ENCODE results near the gene NAV2.

The NAV2 gene

DNA sequence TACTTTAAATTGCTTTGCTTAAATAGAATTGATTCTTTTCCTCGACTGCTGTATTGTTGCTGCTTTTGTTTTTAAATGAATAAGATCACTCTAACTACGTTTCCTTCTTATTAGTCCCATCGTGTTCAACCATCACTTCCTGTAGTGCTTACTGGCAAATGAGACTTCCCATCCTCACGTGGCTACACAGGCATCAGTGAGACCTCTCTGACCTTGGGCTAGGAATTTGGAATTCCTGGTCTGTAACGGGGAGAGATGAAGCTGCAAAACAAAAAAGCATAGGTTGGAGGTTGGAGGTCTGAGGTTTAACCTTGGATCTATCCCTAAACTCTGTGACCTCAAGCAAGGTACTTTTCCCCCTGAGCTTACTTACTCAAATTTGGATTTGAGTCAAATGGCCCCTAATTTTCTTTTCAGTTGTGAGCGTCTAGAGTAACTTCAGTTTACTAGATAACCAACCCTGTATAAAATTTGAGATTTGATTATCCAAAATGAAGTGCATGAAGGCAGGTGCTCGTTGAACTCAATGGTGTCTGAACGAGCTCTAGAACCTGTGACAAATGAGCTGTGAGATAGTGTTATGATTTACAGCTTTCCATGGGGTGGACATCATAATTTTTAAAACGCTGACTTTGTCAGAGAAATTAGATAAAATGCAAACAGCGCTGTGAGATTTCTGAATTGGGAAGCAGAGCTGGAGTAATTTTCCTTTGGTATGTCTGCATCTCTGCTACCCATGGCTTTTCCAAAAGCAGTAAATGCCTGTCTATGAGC is 296.4 kb downstream of the NAV2 start:
- DNase-seq: no peak

DNA sequence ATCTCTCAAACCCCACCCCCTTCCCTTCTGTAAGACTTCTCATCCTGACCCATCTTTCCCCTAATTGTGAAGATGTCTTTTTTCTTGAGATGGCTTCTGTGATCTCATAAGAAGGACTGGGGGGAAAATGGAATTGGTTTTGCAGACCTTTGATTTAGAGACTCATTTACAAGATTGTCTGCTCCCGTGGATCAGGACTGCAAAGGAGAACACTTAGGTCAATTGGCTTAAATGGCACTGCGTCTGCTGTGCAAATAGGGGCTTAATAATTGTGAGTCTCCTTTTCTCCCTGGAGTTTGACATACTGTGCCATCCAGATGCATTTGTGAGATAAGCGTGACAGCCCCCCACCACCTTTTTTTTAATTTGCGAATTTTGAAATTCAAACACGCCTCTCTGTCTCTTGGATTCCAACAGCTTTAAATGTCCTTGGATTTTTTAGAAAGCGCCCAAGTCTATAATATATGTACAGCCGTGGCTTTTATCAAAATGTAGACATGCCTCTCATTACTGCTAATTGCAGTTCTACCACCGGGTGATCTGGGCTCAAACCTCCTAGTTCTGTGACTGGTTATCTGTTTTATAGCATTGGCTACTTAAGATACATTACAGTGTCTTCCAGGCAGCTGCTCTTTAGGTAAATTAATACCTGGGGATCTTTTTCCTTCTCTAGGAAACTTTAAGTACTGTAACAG is 297.7 kb downstream of the NAV2 start:
- DNase-seq: no peak

DNA sequence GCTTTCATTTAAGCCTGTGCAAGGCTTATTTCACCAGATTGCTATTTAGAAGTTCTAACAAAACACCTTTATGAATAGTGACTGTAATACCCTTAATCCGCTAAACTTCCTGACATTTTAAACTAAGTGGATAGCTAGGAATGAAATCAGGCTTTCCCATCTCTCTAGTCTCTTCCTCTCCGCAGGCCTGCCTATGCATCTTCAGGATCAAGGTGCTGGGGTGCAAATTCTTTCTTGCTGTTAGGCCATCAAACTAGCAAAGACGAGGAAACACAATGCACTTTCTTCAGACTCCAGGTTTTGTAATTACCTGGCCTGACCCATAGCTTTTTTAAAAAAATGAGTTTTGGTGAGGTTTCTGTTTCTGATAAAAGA is 298.2 kb downstream of the NAV2 start:
- no peak for DNase-seq

DNA sequence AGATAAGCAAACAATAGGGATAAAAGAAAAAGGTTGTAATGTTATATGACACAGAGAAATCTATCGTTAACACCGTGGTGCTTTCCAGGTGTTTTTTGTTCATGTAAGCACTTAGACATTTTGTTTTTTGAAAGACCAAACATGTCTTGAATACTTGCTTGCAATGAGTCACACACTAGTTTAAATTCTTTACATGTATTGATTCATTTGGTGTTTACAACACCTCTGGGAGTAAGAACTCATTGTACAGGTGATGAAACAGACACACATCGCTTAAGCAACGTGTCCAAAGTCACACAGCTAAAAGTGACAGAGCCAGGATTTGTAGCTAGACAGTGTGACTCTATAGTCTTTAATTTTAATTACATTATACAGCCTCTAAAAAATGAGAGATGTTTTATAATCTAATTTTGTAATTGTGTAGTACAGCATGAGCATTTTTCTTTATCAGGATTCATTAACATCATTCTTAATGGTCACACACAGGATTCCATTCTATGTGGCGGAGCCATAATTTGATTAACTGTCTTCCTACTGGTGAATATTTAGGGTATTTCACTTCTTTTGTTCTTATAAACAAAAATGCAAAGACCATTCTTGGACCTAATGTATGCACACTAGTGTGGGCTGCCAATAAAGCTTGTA is 298.8 kb downstream of the NAV2 start:
- no peak for DNase-seq

DNA sequence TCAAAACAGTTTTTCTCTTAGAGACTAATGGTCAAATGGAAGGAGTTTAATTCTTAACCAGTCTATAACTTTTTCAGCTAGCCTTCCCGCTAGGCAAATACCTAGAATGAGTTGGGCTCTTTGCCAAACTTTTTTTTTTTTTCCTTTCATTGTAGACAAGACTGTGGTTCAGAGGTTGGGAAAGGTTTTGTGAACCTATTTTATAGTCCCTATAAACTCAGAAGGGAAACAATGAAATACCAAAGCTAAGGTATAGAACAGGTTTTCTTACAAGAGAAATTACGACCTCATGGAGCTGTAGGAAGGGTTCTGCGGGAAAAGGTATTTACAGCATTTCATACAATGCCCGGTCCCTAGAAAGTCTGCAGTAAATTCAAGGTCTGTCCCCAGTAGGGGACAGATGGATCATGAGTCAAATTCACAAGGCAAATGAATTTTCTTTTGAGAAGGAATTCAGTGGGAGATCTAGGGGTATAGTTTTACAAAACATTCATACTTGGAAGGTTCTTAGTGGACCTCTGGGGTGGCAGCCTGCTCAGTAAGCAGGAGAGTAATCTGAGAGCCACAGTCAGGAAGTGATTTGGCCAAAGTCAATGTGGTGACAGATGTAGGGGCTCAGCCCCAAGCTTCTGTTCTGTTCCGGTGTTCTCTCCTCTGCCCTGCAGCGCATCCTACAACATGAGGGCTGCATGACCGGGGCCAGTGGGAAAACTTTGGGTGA is 300.9 kb downstream of the NAV2 start:
- DNase-seq: no peak

DNA sequence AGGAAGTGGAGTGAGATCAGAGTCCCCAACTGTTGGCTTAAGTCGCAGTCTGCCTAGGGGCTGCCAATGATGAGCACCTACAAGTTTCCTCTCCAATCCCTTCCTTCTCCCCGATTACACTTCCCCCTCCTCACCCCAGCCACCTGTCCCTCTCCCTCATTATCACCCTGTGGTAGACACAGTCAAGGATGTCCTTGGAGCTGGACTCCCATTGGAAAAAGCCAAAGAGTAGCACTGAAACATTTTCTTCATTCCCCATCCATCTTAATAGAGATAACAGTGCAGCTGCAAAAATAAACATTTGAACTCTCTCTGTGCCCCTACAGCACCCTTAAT is 301.4 kb downstream of the NAV2 start:
- no peak for DNase-seq

DNA sequence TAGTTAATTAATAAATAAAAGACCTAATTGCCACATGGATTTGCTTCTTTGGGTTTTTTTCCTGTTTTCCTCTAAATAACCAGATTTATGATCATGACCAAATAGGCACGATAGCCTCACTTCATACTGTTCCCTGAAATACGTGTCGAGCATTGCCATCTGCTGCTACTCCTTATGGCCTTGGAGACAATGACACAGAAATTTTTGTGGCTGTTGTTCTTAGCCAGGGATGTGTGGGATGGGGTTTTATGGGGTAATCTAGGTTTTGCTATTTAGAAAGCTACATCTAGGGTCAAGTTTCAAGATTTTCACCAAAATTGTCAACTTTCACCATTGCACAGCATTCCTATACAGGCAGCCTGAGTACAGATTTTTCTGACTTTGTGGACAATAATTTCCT is 302.5 kb downstream of the NAV2 start:
- no peak for DNase-seq

DNA sequence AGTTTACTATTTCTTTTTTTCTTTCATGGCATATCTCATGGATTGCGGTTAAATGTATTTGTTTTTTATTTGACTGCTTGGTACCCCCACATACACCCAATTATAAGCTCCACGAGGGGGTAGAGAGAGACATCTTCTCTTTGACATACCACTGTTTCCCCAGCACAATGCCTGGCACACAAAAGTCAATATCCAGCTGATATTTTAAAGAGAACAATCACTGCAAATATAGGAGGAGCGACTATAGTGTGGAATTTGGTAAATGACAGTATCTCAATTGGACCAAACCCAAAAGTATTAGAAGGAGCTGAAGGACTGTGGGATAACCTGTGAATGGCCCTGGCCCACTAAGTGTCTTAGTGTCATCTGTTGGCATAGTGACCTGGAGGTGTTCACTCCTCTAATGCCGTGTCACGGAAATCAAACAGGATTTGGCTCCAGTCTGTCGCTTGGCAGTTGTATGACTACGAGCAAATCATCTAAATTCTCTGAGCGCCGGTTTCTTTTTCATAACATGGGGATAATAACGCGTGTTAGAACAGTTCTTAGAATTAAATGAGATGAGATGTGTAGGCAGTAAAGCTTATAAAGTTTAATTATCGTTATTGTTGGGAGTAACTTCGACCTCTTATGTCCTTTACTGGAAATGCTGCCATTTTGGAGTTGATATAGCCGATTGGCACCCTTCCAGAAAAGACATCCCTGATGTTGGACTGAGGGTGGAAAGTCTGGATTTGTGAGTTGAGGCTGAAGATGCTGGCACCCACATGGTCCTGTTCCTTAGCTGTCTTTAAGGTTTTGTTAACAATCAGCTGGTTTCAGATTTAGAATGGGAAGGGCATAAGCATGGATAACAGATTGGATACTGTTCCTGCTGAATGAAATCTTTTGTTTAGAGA is 303.1 kb downstream of the NAV2 start:
- DNase-seq: no peak

DNA sequence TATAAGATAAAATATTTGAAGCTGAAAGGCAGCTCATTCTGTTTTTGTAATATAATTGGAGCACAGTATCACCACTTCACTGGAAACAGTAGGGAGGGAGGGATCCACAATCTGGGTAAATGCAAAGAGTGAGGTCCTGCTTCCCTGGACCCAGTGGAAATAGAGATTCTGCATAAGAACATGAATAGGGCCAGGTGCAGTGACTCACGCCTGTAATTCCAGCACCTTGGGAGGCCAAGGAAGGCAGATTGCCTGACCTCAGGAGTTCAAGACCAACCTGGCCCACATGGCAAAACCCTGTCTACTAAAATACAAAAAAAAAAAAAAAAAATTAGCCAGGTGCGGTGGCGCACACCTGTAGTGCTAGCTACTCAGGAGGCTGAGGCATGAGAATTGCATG is 303.9 kb downstream of the NAV2 start:
- DNase-seq: no peak

DNA sequence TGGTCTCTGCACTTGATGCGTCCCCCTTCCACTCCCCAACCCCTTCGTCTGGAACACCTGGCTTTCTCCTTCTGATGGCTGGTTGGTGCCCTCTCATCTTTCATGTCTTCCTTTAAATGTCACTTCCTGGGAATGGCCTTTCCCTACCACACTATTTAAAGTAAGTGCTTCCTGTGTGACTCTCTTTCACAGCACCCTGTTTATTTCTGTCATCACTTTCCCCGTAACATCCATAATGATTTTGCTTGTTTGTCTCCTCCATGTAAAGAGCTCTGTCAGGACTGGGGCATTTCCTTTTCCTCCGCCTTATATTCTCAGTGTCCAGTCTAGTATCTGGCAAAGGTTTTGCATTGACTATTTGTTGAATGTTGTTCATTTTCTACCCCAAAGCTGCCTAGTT is 304.7 kb downstream of the NAV2 start:
- DNase-seq: no peak

DNA sequence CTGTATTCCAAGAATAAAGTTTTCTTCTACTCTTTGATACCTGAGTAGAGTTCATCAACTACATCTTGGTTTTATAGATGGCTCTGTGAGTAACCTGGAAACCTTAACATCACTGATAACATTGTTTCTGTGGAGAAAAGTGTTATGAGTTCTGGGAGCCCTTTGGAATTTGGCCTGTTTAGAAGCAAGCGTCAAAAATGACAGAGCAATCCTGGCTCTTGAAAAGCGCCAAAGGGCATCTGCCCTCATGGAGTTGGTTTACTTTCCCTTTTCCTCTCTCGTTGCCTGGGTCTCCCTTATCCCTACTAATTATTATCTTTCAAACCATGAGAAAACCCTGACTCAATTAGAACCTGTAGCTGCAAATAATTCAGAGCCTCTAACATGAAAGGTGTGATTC is 307.6 kb downstream of the NAV2 start:
- DNase-seq: no peak

DNA sequence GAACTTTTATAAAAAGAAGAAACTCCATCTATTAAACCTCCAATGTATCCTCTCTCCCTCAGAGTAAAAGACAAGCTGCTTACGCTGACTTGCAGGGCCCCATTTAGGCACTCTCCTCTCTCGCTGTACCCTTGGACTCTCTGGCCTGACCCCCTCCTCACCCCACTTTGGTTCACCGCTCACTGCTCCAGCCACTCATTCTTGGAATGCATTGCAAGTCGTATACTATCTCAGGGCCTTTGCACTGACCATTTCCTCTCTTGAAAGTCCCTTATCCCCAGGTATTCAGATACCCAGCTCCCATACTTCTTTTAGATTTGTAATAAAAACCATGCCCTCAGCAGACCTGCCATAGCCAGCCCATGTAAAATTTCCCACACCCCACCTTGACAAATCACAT is 308.1 kb downstream of the NAV2 start:
- DNase-seq: no peak

DNA sequence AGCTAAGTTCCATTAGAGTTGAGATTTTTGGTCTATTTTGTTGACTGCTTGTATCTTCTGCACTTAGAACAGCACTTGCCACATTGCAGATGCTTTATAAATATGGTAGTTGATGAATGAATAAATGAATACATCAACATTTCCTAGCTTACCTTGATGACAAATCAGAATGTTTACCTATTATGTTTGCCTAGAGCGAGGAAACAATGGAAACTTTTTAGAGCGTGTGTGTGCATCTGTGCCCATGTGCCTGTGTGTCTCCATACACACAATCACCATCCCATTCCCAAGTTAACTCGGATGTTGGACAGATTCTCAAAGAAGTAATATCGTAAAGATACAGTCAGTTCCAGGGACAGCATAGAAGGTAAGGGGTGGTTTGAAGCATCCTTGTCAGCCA is 308.6 kb downstream of the NAV2 start:
- DNase-seq: no peak

DNA sequence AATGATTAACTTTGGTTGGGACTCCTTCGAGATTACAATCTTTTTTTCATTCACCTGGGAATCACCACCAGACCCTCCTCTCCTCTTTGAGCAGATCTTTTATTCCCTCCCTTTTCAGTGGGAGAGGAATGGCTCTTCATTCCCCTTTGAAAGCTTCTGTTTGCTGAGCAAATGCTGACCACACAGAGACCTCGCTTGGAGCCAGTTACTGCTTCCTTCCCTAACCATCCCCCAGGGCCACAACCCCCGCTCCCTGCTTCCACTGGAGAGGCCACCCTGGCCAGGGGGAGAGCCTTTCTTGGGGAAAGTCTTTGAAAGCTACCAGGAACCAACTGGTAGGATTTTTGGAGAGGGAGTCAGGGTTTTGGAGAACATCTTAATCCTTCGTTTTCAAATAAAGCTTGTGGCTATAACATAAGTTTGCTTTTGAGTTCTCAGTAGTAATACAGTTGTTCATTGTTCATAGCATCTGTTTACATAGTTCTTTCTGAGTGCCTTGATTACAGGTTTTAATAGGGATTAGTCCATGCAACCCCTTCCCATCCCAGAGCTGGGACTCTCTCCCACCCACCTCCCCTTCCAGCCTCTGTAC is 309.2 kb downstream of the NAV2 start:
- DNase-seq: no peak

DNA sequence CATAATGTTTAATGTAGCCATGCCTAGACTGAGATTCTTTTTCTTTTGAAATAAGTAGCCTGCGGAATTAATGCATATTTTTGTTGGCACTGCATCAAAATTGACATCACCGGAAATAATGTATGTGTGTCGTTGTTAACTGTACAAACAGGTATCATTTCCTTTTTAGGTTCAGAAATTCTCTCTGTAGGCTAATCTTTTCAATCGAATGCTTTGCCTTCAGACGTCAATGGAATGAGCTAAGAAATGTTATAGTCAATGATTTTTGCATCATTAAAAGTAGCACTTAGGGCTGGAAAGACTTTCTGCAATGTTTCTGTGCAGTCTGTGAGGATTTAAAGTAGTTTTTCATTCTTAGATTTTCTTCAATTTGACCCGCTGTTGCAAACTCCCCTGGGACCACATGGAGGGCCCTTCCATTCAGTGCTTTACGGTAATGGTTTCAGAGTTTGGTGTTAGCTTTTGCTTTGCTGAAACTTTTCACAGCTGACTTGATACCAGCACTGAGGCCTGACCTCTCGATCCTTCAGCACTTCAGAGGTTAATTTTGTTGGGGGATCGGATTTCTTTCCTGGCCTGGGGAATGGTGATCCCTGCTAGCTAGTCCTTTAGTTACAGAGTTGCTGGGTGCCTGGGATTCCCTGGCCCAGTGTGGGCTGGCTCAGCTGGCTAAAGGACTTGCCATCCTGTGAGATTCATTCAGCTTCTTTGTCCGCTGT is 309.9 kb downstream of the NAV2 start:
- DNase-seq: no peak

DNA sequence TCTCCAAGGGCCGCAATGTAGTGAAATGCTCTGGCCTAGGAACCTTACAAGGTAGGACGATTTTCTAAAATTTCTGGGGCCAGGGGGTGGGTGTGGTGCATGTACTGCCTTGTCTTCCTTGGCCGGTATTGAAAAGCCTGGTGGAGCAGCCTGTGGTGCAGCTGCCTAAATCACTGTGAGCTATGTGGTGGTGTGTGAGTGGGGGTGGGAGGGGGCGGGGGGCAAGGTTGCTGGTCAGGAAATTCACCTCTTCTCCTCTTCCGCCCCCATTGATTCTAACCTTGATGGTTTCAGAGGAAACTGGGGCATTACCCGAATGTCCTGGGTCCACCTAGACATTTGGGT is 310.4 kb downstream of the NAV2 start:
- DNase-seq: no peak

DNA sequence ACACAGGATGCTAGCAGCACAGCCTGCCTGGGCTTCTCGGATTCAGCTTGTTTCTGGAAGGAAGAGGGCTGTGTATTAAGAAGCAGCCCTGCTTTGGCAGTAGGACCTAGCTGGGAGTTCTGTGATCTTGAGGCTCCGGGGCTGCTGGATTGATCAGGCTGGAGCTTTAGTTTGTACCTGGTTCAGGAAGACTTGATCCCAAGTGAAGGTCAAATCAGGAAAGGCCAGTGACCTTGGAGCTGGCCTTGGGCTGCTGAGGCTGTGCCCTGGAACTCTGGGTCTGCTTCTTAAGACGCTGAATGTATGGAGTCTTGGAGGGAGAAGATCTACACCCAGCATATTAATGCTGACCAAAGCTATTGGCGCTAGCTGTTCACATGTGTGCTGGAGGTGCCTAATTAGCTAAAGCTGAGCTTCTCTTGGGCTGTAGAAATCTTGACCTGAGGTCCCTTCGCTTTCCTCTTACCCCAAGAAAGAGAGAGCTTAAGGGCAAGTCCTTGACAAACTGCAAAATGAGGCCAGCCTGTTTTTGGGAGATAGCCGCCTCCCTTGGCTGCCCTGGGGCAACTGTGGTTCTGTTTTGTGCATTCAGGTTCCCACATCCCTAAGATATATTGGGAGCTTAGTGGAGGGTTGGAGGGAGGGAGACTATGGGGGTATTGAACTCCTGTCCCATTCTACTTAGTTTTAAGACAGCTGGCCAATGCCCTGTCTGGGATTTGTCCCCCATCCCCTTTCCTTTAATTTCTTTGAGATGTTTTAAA is 311.7 kb downstream of the NAV2 start:
- no peak for DNase-seq

DNA sequence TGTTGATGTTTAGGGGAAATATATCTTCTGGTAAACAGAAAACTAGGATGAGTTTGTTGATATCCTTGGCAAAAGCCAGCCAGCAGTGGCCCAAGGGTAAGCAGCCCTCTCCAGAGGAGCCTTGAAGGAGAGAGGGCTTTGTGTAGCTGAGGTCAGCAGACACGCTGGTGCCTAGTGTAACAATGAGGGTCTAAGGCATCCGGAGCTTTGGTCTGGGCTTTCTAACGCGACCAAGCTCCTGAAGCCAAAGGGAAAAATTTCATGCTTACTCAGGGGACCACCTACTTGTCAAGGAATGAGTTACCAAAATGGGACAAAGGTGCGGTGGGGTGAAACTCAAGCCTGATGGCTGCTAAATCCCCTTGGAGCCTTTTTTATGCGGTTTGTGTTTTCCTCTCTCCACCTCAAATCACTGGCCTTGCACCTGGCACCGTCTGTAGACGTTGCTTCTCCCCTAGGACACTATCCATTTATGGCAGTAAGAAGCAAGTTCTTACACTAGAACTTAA is 312.7 kb downstream of the NAV2 start:
- DNase-seq: no peak

DNA sequence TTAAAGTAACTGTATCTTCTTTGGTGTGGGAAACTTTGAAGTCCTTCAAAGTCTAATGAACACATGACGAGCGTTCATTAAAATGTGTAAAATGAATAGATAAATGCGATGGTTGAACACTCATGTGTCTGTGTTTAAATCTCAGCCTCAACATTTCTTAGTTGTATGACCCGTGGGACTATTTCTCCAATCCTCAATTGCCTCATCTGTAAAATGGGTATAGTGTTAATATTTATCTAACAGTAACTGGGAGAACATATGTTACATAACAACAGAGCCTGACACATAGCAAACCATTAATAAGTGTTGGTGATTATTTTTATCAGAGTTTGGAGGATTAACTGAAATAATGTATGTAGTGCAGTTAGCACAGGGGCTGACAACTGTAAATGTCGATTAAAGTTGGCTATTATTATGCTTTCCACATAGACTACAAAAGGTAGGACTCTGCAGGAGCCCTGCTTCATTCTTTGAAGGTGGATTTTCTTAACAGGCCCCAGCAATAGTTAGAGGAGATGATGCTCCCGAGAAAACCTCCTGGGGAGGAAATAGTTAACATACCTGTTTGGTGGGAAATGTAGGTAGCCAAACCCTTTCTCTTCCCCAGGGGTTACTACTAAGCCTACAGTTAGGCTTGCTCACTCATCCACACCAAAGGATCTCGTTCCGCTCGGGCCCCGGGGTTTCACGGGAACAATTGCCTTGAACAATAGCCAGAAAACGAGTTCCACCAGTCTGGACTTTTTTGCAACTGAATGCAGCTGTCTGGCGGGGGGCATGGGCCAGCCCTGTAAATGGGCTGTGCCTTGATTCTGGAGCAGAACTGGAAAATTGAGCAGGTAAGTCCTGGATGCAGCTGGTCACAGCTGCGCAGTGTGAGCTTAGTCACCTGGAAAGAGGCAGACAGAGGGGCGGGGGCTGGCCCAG is 314.3 kb downstream of the NAV2 start:
- no peak for DNase-seq

All from cerebellar nuclear complex (tissue), 1 donor.